Mesodermal cell (in vitro differentiated cells): ENCODE results near the gene SMIM33.

Experiments used
- H3K27ac ChIP-seq: 2 replicates; pipeline ENCODE4 v1.7.0; 2013; ENCODE audit warnings: mild to moderate bottlenecking, low read depth, low read length, moderate library complexity; ENCODE audit not compliant: severe bottlenecking
- H3K36me3 ChIP-seq: 2 replicates; pipeline ENCODE4 v1.7.1; 2013; ENCODE audit warnings: mild to moderate bottlenecking, low read length, moderate library complexity; ENCODE audit not compliant: control insufficient read depth, insufficient read depth
- H3K4me1 ChIP-seq: one replicate; pipeline ENCODE4 v1.7.1; 2013; ENCODE audit warnings: mild to moderate bottlenecking, low read length; ENCODE audit not compliant: insufficient read depth, control insufficient read depth, poor library complexity, severe bottlenecking
- H3K4me3 ChIP-seq: 2 replicates; pipeline ENCODE4 v1.7.0; 2013; ENCODE audit warnings: low read length, control low read depth, mild to moderate bottlenecking; ENCODE audit not compliant: insufficient read depth, poor library complexity, severe bottlenecking; ENCODE audit errors: extremely low read depth
- H3K9me3 ChIP-seq: 2 replicates; pipeline ENCODE4 v1.7.1; 2013; ENCODE audit warnings: mild to moderate bottlenecking, low read length, moderate library complexity; ENCODE audit not compliant: control insufficient read depth
- WGBS, 2 experiments: methylation state at CpG; one replicate each; pipeline ENCODE4 v1.1.5; 2013; ENCODE audit warnings: missing lambda C conversion rate in 2 of 2; ENCODE audit not compliant: insufficient coverage in 2 of 2; 5-methylcytosine and 5-hydroxymethylcytosine counted together

Gene SMIM33

DNA sequence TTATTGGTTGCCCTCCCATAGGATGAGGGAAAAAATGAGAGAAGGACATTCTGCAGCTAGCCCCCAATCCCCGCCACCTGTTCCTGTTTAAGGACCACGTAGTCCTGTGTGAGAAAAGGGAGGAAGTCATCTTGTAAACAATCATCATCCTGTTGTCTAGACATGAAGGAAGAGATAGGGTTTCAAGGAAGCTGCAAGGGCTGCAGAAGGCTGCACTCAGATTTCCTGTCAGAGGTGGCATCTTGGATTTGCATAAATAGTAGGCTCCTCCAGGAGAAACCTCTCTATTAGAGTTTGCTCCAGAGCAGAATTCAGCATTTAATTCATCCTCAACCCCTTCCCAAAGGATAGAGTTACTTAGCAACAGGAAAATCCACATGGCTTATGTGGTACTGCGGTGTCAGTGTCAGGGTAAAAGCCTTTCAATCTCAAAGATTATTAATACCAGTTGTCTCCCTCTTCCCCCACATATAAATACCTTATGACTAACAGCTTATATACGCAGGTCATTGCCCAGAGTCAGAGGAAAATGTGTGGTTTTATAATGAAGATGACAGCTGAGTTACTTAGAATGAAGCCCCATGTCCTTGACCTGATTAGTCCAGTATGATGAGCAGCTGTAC is 26.9 kb upstream of the SMIM33 start:
- Histone ChIP-seq H3K36me3 (peaks cover 4% of the 10 kb centered on the region), H3K27ac (no peak overlapping the region), H3K9me3 (no peaks in the 10 kb centered on the region), H3K4me1 (peaks cover 21% of the 10 kb centered on the region), H3K4me3 (no peak overlapping the region)
- 67 to 100% methylated on average over 1 of the region's 4 CpGs for WGBS, 2 experiments

DNA sequence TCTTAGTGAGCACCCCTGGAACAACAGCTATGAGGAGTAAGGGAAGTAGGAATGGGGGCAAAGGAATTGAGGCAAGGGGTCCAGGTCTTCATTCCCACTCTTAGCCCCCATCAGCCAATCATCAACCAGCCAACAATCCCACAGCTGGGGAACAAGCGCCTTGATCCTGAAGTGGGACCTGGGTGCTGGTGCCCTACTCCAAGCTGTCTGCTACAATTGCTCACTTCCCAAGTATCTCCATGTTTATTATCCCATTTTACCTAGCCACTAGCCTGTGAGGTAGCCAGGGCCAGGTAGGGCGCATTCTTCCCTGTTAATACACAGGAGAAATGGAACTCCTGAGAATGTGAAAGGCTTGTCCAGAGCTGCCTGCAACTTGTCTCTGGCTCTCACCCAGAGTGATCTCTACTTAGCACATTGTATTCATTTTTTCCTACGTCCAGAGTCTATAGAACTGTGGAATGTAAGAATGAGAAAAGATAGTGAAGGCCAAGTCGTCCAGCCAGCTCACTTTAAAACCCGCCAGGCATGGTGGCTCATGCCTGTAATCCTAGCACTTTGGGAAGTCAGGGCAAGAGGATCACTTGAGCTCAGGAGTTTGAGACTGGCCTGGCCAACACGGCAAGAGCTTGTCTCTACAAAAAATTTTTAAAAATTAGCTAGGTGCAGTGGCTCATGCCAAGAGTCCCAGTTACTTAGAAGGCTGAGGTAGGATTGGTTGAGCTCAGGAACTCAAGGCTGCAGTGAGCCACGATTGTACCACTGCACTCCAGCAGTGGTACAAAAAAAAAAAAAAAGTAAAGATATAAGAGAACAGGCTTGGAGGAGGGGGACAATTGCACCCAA is 25.3 kb upstream of the SMIM33 start:
- WGBS, 2 experiments = 74 to 77% methylated on average over 6 to 7 of the region's 7 CpGs
- H3K4me1 ChIP-seq = peaks cover 17% of the 10 kb centered on the region
- H3K36me3 ChIP-seq = peaks cover 4% of the 10 kb centered on the region
- H3K27ac ChIP-seq = peak overlapping the region; percentile 29
- H3K9me3 ChIP-seq = no peaks in the 10 kb centered on the region
- no peak overlapping the region for H3K4me3 ChIP-seq

DNA sequence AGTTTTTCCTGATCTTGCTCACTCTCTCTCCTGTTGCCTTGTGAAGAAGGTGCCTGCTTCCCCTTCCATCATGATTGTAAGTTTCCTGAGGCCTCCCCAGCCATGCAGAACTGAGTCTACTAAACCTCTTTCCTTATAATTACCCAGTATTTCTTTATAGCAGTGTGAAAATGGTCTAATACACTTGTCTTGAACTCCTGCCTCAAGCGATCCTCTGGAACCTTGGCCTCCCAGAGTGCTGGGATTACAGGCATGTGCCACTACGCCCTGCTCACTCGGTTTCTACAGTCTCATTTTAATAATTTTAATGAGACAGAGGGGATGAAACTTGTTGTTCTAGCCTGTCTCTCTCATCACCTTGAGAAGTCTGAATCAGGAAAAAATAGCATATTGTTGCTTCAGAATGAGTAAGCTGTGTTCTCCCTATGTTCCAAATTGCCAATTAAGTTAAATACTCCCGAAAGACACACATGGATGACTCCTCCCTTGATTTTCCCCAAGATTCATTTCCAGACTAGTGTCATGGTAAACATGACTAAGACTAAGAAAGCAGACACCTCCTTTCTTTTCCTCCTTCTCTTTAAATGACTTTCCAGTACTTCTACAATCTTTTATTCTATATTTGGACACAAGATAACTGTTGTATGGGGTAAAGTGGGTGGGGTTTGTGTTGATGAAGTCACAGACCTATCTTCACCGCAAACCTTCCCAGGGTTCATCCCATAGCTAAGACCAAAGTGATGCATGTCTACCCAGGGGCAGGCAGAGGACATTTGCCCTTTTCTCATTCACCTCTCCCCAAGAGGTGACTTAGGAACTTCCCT is 23.6 kb upstream of the SMIM33 start:
- 100% methylated on average over 1 to 2 of the region's 5 CpGs for WGBS, 2 experiments
- Histone ChIP-seq H3K4me1 (peaks cover 17% of the 10 kb centered on the region), H3K27ac (no peak overlapping the region), H3K36me3 (peaks cover 11% of the 10 kb centered on the region), H3K9me3 (no peaks in the 10 kb centered on the region), H3K4me3 (no peak overlapping the region)

DNA sequence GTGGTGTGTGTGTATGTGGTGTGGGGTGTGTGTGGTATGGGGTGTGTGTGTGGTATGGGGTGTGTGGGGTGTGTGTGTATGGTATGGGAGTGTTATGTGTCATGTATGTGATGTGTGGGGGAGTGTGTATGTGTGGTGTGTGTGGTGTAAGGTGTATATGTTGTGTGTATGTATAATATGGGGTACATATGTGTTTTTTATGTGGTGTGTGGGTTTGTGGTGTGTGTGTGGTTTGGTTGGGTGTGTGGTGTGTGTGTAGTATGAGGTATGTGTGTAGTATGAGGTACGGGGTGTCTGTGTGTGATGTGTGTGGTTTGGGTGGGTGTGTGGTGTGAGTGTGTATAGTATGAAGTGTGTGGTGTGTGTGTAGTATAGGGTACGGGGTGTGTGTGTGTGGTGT is 19.6 kb upstream of the SMIM33 start:
- peaks cover 11% of the 10 kb centered on the region for H3K36me3 ChIP-seq
- no peaks in the 10 kb centered on the region for H3K4me1 ChIP-seq
- no peaks in the 10 kb centered on the region for H3K9me3 ChIP-seq
- H3K4me3 ChIP-seq = no peak overlapping the region
- no peak overlapping the region for H3K27ac ChIP-seq
- 94 to 100% methylated on average over 2 of the region's 2 CpGs for WGBS, 2 experiments

DNA sequence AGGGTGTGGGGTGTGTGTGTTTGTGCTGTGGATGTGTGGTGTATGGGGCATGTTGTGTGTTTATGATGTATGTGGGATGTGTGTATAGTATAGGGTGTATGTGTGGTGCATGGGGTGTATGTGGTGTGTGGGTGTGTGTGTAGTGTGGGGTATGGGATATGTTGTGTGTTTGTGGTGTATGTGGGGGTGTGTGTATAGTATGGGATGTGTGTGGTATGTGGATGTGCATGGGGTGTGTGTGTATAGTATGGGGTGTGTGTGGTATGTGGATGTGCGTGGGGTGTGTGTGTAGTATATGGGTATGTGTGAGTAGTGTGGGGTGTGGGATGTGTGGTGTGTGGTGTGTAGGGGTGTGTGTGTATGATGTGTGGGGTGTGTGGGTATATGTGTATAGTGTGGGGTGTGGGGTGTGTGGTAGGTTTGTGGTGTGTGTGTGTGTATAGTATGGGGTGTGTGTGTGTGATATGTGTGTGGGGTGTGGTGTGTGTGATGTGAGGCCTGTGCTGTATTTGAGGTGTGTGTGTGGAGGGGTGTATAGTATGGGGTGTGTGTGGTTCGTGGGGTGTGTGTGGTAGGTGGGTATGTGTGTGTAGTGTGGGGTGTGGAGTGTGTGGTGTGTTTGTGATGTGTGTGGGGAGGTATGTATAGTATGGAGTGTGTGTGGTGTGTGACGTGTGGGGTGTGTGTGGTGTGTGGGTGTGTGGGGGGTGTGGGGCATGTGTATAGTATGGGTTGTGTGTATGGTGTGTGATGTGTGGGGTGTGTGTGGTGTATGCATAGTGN is 18.7 kb upstream of the SMIM33 start:
- Histone ChIP-seq H3K4me1 (no peaks in the 10 kb centered on the region), H3K4me3 (no peak overlapping the region), H3K27ac (no peak overlapping the region), H3K9me3 (no peaks in the 10 kb centered on the region), H3K36me3 (peaks cover 11% of the 10 kb centered on the region)
- 50 to 77% methylated on average over 1 to 3 of the region's 3 CpGs for WGBS, 2 experiments

DNA sequence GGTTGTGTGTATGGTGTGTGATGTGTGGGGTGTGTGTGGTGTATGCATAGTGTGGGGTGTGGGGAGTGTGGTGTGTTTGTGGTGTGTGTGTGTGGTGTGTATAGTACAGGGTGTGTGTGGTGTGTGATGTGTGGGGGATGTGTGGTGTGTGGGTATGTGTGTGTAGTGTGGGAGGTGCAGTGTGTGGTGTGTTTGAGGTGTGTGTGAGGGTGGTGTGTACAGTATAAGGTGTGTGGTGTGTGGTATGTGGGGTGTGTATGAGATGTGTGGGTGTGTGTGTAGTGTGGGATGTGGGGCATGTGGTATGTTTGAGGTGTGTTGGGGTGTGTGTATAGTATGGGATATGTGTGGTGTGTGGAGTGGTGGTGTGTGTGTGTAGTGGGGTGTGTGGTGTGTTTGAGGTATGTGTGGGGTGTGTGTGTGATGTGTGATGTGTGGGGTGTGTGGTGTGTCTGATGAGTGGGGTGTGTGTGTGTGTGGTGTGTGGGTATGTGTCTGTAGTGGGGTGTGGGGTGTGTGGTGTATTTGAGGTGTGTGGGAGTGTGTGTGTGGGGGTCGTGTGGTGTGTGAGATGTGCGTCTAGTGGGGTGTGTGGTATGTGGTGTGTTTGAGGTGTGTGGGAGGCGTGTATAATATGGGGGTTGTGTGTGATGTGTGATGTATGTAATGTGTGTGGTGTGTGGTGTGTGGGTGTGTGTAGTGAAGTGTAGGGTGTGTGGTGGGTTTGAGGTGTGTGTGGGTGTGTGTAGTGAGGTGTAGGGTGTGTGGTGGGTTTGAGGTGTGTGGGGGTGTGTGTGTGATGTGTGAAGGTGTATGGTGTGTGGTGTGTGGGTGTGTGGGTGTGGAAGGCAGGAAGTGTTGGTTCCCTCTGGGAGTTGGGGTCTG is 16.9 kb upstream of the SMIM33 start:
- Histone ChIP-seq H3K9me3 (no peaks in the 10 kb centered on the region), H3K4me3 (no peak overlapping the region), H3K36me3 (peaks cover 7% of the 10 kb centered on the region), H3K27ac (no peak overlapping the region), H3K4me1 (peaks cover 2% of the 10 kb centered on the region)
- WGBS, 2 experiments = 83 to 91% methylated on average over 3 of the region's 3 CpGs

DNA sequence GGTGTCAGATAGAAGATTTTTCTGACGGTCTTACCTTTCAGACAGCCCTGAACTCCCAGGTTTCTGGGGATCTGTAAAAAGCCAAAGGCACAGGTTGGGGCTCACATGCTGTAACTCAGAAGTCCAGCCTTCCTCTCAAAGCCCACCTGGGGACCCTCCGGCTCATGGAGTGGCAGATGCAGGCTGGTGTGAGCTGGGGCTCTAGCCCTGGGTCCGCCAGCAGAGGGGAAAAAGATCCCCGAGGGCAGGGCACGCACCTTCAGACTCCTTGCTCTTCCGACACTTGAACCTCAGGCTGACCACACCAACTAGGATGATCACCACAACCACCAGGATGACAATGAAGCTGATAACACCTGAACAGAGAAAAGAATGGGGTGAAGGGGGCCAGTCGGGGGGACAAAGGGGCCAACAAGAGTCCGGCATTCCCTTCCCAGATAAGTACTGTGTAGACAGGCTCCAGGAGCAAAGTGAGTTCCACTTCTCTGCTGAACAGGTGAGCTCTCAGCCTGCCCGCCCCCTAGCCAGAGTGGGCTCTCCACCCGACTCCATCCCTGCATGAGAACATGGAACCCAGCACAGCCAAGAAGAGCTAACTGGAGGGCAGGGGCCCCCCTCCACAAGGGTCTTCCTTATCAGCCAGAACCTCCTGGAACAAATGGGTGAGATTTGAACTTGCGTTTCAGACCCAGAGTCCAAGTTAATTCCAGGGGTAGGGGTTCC is 16.1 kb upstream of the SMIM33 start:
- no peak overlapping the region for H3K27ac ChIP-seq
- no peak overlapping the region for H3K4me3 ChIP-seq
- peaks cover 9% of the 10 kb centered on the region for H3K4me1 ChIP-seq
- peaks cover 7% of the 10 kb centered on the region for H3K36me3 ChIP-seq
- 84 to 87% methylated on average over 3 to 9 of the region's 11 CpGs for WGBS, 2 experiments
- H3K9me3 ChIP-seq = no peaks in the 10 kb centered on the region

DNA sequence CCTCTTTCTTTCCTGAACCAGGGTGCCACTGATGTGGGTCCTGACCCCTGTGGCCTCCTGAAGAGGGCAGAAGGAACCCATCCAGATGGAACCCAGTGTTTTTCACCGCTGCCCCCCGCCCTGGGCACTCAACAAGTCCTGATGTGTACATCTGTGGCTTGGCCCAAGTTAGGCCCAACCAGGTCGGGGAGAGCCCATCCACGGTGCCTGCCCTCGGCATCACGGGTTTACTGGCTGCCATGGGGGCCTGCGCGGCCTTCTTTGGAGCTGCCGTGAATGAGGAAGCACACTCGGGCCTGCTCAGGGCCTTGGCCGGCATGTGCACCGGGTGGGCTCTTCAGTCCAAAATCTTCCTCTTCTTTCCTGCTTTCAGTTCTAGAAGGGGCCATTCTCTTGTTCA is 14.0 kb upstream of the SMIM33 start:
- H3K9me3 ChIP-seq = no peaks in the 10 kb centered on the region
- WGBS, 2 experiments = 91 to 94% methylated on average over 12 of the region's 12 CpGs

DNA sequence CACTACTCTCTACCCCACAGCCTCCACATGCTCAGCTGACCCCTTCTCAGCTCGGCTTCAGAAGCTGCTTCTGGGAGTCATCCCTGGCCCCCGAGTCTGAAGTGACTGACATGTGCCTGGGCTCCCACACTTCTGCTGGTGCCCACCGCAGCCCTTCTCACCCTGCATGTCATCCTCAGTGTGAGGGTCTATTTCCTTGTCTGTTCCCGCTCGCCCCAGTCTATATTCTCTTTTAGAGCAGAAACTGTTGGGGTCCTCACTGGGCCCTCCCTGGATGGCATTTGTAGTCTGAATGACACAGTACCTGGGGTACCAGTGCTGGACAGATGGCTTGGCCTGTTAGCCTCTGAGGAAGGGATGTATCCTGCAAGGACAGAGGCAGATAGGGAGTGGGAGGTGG is 13.6 kb upstream of the SMIM33 start:
- Histone ChIP-seq H3K27ac (no peak overlapping the region), H3K4me1 (peaks cover 26% of the 10 kb centered on the region), H3K36me3 (no peaks in the 10 kb centered on the region), H3K4me3 (no peak overlapping the region), H3K9me3 (no peaks in the 10 kb centered on the region)
- WGBS, 2 experiments = 97 to 100% methylated on average over 3 to 4 of the region's 5 CpGs

More for the DNA sequence above, 14.0 kb upstream of the SMIM33 start:
- no peak overlapping the region for H3K4me3 ChIP-seq
- no peaks in the 10 kb centered on the region for H3K36me3 ChIP-seq
- H3K4me1 ChIP-seq = peaks cover 21% of the 10 kb centered on the region
- H3K27ac ChIP-seq = no peak overlapping the region
